ENCODE data around the gene TMCC2.
"Not testable (repeated sequence)": the region's sequence is repeated elsewhere in the genome, so short reads cannot be mapped to it uniquely, and the experiment has no call there.

TMCC2 gene

GRCh38 chr1:205276689-205277065 lies 48.9 kb downstream of the TMCC2 start:
- DNase-seq (ENCODE audit: low read depth in 1 of 2, low spot score in 1 of 2): no peak

GRCh38 chr1:205279986-205280385 lies 52.2 kb downstream of the TMCC2 start:
- no peak for DNase-seq (ENCODE audit: low read depth in 1 of 2, low spot score in 1 of 2)

GRCh38 chr1:205280666-205281395 lies 53.1 kb downstream of the TMCC2 start:
- DNase-seq (ENCODE audit: low read depth in 1 of 2, low spot score in 1 of 2): not testable (repeated sequence)

- no peak for DNase-seq (ENCODE audit: low read depth in 1 of 2, low spot score in 1 of 2)
Measured at GRCh38 chr1:205283270-205284147, 55.8 kb downstream of the TMCC2 start.

- DNase-seq (ENCODE audit: low read depth in 1 of 2, low spot score in 1 of 2): peak; percentile 43 to 86
Measured at GRCh38 chr1:205284420-205285144, 56.8 kb downstream of the TMCC2 start.

- DNase-seq (ENCODE audit: low read depth in 1 of 2, low spot score in 1 of 2): no peak
Measured at GRCh38 chr1:205285381-205286101, 57.8 kb downstream of the TMCC2 start.

GRCh38 chr1:205286335-205286950 lies 58.7 kb downstream of the TMCC2 start:
- peak in 1 of 2 donors; percentile 30 for DNase-seq (ENCODE audit: low read depth in 1 of 2, low spot score in 1 of 2)

GRCh38 chr1:205287076-205287475 lies 59.3 kb downstream of the TMCC2 start:
- DNase-seq (ENCODE audit: low read depth in 1 of 2, low spot score in 1 of 2): no peak

GRCh38 chr1:205287767-205288559 lies 60.2 kb downstream of the TMCC2 start:
- peak; percentile 39 to 55 for DNase-seq (ENCODE audit: low read depth in 1 of 2, low spot score in 1 of 2)

GRCh38 chr1:205291596-205291995 lies 63.9 kb downstream of the TMCC2 start:
- no peak for DNase-seq (ENCODE audit: low read depth in 1 of 2, low spot score in 1 of 2)

GRCh38 chr1:205293350-205294074 lies 65.8 kb downstream of the TMCC2 start:
- no peak for DNase-seq (ENCODE audit: low read depth in 1 of 2, low spot score in 1 of 2)

GRCh38 chr1:205294175-205294917 lies 66.6 kb downstream of the TMCC2 start:
- DNase-seq (ENCODE audit: low read depth in 1 of 2, low spot score in 1 of 2): no peak

- no peak for DNase-seq (ENCODE audit: low read depth in 1 of 2, low spot score in 1 of 2)
Measured at GRCh38 chr1:205294934-205295333, 67.2 kb downstream of the TMCC2 start.

- no peak for DNase-seq (ENCODE audit: low read depth in 1 of 2, low spot score in 1 of 2)
Measured at GRCh38 chr1:205296154-205296553, 68.4 kb downstream of the TMCC2 start.

GRCh38 chr1:205297546-205298177 lies 69.9 kb downstream of the TMCC2 start:
- DNase-seq (ENCODE audit: low read depth in 1 of 2, low spot score in 1 of 2): not testable (repeated sequence)

GRCh38 chr1:205298191-205298994 lies 70.6 kb downstream of the TMCC2 start:
- DNase-seq (ENCODE audit: low read depth in 1 of 2, low spot score in 1 of 2): no peak

- DNase-seq (ENCODE audit: low read depth in 1 of 2, low spot score in 1 of 2): no peak
Measured at GRCh38 chr1:205300149-205300548, 72.4 kb downstream of the TMCC2 start.

All from stimulated activated CD4-positive, alpha-beta T cell treated with anti-CD3 and anti-CD28 coated beads, Interleukin-15, amount 100 ng/mL, for 1 hour (primary cell).